B cell (primary cell): Measurements from ENCODE around the gene IRGQ. TPM values are rescaled to one million over a fixed set of nuclear protein-coding genes. Genes with fewer than 3 reads are reported as not detected.

ENCODE experiments used
- ATAC-seq: fragments of 200-7000 bp; cut with Tn5 transposase; one replicate; pipeline ENCODE4 v1.10.0; 2021; ENCODE audit warnings: low read depth, mild to moderate bottlenecking, moderate number of reproducible peaks, moderate library complexity
- CTCF ChIA-PET: fragments of 350-600 bp; sonication (Branson Sonifier 250); formaldehyde crosslinking; loops from one replicate; lab custom pipeline; 2021; ENCODE audit warnings: antibody characterized with exemption, inconsistent platforms; lab: Charles Lee
- POLR2A ChIA-PET: fragments of 350-600 bp; sonication (Branson Sonifier 250); formaldehyde crosslinking; loops from one replicate; lab custom pipeline; 2021; ENCODE audit warnings: antibody characterized with exemption; lab: Charles Lee
- DNase-seq: peaks from one replicate; pipeline ENCODE4 v3.0.0; 2013
- H2AFZ ChIP-seq: 2 replicates; pipeline ENCODE4 v1.6.1; 2012; ENCODE audit warnings: mild to moderate bottlenecking, low read depth, low read length; ENCODE audit not compliant: insufficient read depth, poor library complexity, severe bottlenecking
- H3K27ac ChIP-seq, 2 donors: 1 replicate in 1 of 2; 2 replicates in 1 of 2; pipeline ENCODE4 v1.5.1; 2012 to 2013; ENCODE audit warnings: low read length in 2 of 2, mild to moderate bottlenecking in 2 of 2, moderate library complexity in 1 of 2
- H3K27me3 ChIP-seq, 4 experiments: fragments of 200-600 bp in 1 of 4; sonication (generic) in 1 of 4; replicated peaks in 1 of 4; 1 replicate in 2 of 4; 2 replicates in 2 of 4; pipeline versions ENCODE4 v1.6.1 to v1.7.0; 2013 to 2016; ENCODE audit warnings: low read length in 3 of 4, mild to moderate bottlenecking in 2 of 4, mixed read lengths in 1 of 4, moderate library complexity in 1 of 4; ENCODE audit not compliant: insufficient read depth in 4 of 4, control insufficient read depth in 3 of 4; ENCODE audit errors: control extremely low read depth in 1 of 4
- H3K36me3 ChIP-seq, 2 experiments: replicated peaks in 1 of 2; 1 replicate in 1 of 2; 2 replicates in 1 of 2; pipeline versions ENCODE4 v1.6.1 to v1.7.1; 2013; ENCODE audit warnings: low read length in 1 of 2; ENCODE audit not compliant: insufficient read depth in 2 of 2, control insufficient read depth in 1 of 2; ENCODE audit errors: control extremely low read depth in 1 of 2, extremely low read depth in 1 of 2
- H3K4me1 ChIP-seq, 2 donors: fragments of 200-600 bp in 1 of 2; sonication (generic) in 1 of 2; 1 replicate in 1 of 2; 2 replicates in 1 of 2; pipeline versions ENCODE4 v1.5.1 to v1.6.1; 2013 to 2017; ENCODE audit warnings: low read length in 2 of 2; ENCODE audit not compliant: control insufficient read depth in 2 of 2, insufficient read depth in 2 of 2
- H3K4me2 ChIP-seq: replicated peaks from 2 replicates; pipeline ENCODE3; 2012; ENCODE audit warnings: mild to moderate bottlenecking, low read depth, low read length; ENCODE audit not compliant: poor library complexity, severe bottlenecking
- H3K4me3 ChIP-seq, 5 experiments: fragments of 200-600 bp in 1 of 5; sonication (generic) in 1 of 5; 1 replicate in 3 of 5; 2 replicates in 2 of 5; pipeline versions ENCODE4 v1.5.1 to v1.7.0; 2011 to 2016; ENCODE audit warnings: low read length in 4 of 5, mild to moderate bottlenecking in 4 of 5, low read depth in 2 of 5, control low read depth in 1 of 5, moderate library complexity in 1 of 5; ENCODE audit not compliant: insufficient read depth in 1 of 5; ENCODE audit errors: control extremely low read depth in 1 of 5, extremely low read depth in 1 of 5
- H3K79me2 ChIP-seq: fragments of 200-600 bp; sonication (generic); one replicate; pipeline ENCODE4 v1.6.0; 2016; ENCODE audit warnings: low read length; ENCODE audit not compliant: control insufficient read depth, insufficient read depth
- H3K9ac ChIP-seq: fragments of 200-600 bp; sonication (generic); 2 replicates; pipeline ENCODE4 v1.6.1; 2017; ENCODE audit warnings: mild to moderate bottlenecking, low read length, moderate library complexity
- H3K9me3 ChIP-seq, 3 donors: one replicate each; pipeline versions ENCODE4 v1.6.1 to v1.7.1; 2013; ENCODE audit warnings: low read length in 2 of 3; ENCODE audit not compliant: control insufficient read depth in 2 of 3, insufficient read depth in 1 of 3; ENCODE audit errors: control extremely low read depth in 1 of 3
- H4K20me1 ChIP-seq: 2 replicates; pipeline ENCODE4 v1.6.0; 2012; ENCODE audit warnings: mild to moderate bottlenecking, low read length; ENCODE audit not compliant: insufficient read depth, control insufficient read depth, poor library complexity, severe bottlenecking
- H3K27ac Mint-ChIP-seq: one replicate; pipeline ENCODE4 v1.8.0; 2021; ENCODE audit warnings: mixed read lengths
- H3K27me3 Mint-ChIP-seq: one replicate; pipeline ENCODE4 v1.8.0; 2021; ENCODE audit warnings: mixed read lengths
- H3K4me1 Mint-ChIP-seq: one replicate; pipeline ENCODE4 v1.8.0; 2021; ENCODE audit warnings: mixed read lengths
- H3K4me3 Mint-ChIP-seq: one replicate; pipeline ENCODE4 v1.8.0; 2021; ENCODE audit warnings: mixed read lengths
- H3K9me3 Mint-ChIP-seq: one replicate; pipeline ENCODE4 v1.8.0; 2022; ENCODE audit warnings: mixed read lengths; ENCODE audit not compliant: insufficient read depth
- CTCF ChIP-seq: fragments of 200-600 bp; IDR thresholded peaks from one replicate; pipeline ENCODE4 v1.8.0; 2022; ENCODE audit warnings: antibody characterized with exemption, mild to moderate bottlenecking
- EZH2 ChIP-seq: IDR thresholded peaks from 2 replicates; pipeline ENCODE4 v1.6.1; 2012; ENCODE audit warnings: borderline replicate concordance, low read depth, mild to moderate bottlenecking, moderate library complexity, low read length; ENCODE audit not compliant: insufficient read depth, poor library complexity, severe bottlenecking
- WGBS: methylation state at CpG from one replicate; pipeline ENCODE4 v1.1.5; 2013; ENCODE audit warnings: missing lambda C conversion rate; ENCODE audit not compliant: insufficient coverage; 5-methylcytosine and 5-hydroxymethylcytosine counted together
- intact Hi-C: fragments of 100-400 bp; cut with micrococcal nuclease; formaldehyde crosslinking; loops from one replicate; pipeline ENCODE4 v1.10.0; 2022
- polyA plus RNA-seq: library from polyadenylated mRNA; depleted of rRNA; stranded (reverse); fragments of >200 nt; gene quantifications from 2 replicates; pipeline ENCODE4 v1.2.3, GENCODE V29; 2012
- total RNA-seq, 2 donors: library from RNA; stranded (reverse); fragments of 120-200 nt in 1 of 2; gene quantifications; 1 replicate in 1 of 2; 2 replicates in 1 of 2; pipeline versions ENCODE4 v1.2.3 to v1.2.4, GENCODE V29; 2013 to 2022

The IRGQ gene
- total and polyA plus RNA-seq, 2 donors (not counting 1 experiment from before 2014, with no cell fraction given), result 20.3 to 22.6 TPM

- no peak for TF ChIP-seq EZH2
- TF ChIP-seq CTCF, result no peak
- H2AFZ ChIP-seq, result no peak overlapping the region
- Mint-ChIP-seq H3K4me3 (no peak overlapping the region), H3K27ac (no peak overlapping the region), H3K27me3 (no peaks in the 10 kb centered on the region), H3K9me3 (no peaks in the 10 kb centered on the region), H3K4me1 (peaks cover 7% of the 10 kb centered on the region)
- H3K9me3 ChIP-seq, result no peaks in the 10 kb centered on the region
- H4K20me1 ChIP-seq, result peaks cover 6% of the 10 kb centered on the region
- no peak overlapping the region for H3K4me3 ChIP-seq
- H3K27me3 ChIP-seq, result no peaks in the 10 kb centered on the region
- H3K4me1 ChIP-seq, result peaks cover 3 to 8% of the 10 kb centered on the region in 2 donors
- ATAC-seq, result no peak
- CTCF ChIA-PET, result interaction anchor here (0.6 kb wide), 1 partner anchor 77 kb away, joined by 3 read pairs; the partner anchor contains the start of gene ZNF575
- DNase-seq, result no peak
- 85% methylated on average over 7 of the region's 7 CpGs for WGBS
- intact Hi-C loops, result no loop called here
- H3K79me2 ChIP-seq, result peaks cover 26% of the 10 kb centered on the region
- H3K36me3 ChIP-seq, result peaks cover 0 to 26% of the 10 kb centered on the region in 2 experiments
- no peak overlapping the region for H3K4me2 ChIP-seq
- POLR2A ChIA-PET, result no interaction called here
- H3K9ac ChIP-seq, result no peak overlapping the region
- no peak overlapping the region for H3K27ac ChIP-seq
Measured at GRCh38 chr19:43609872-43610271, 13.9 kb upstream of the IRGQ start.

- ChIA-PET POLR2A (no interaction called here), CTCF (interaction anchor here (1.5 kb wide), 1 partner anchor 52 kb away, joined by 3 read pairs; no protein-coding TSS in a partner anchor)
- Histone ChIP-seq H3K79me2 (peaks cover 9% of the 10 kb centered on the region), H3K27ac (no peak overlapping the region), H3K36me3 (peaks cover 0 to 16% of the 10 kb centered on the region in 2 experiments), H3K9me3 (no peaks in the 10 kb centered on the region), H3K4me3 (peak overlapping the region in 1 of 5 experiments; percentile 15), H2AFZ (peak overlapping the region; percentile 49), H3K9ac (no peak overlapping the region), H3K4me1 (peaks cover 15 to 19% of the 10 kb centered on the region in 2 donors), H3K4me2 (peak overlapping the region; percentile 59), H4K20me1 (peaks cover 6% of the 10 kb centered on the region), H3K27me3 (no peaks in the 10 kb centered on the region)
- 42% methylated on average over 19 of the region's 28 CpGs for whole genome bisulfite sequencing
- no peak for ATAC-seq
- intact Hi-C loops, result no loop called here
- Mint-ChIP-seq H3K4me3 (no peak overlapping the region), H3K9me3 (no peaks in the 10 kb centered on the region), H3K27ac (no peak overlapping the region), H3K27me3 (no peaks in the 10 kb centered on the region), H3K4me1 (peaks cover 19% of the 10 kb centered on the region)
- TF ChIP-seq CTCF (no peak), EZH2 (no peak)
- no peak for DNase-seq
Measured at GRCh38 chr19:43607238-43608205, 11.6 kb upstream of the IRGQ start.
